K562 (cell line): ENCODE data around the gene PTOV1. TPM values are rescaled to one million over a fixed set of nuclear protein-coding genes. Genes with fewer than 3 reads are reported as not detected.

ENCODE experiments used
- ATAC-seq: fragments of 200-7000 bp; cut with Tn5 transposase; 3 replicates; pipeline ENCODE4 v1.9.1; 2020; ENCODE audit warnings: moderate library complexity
- BruUV-seq: library from RNA; stranded (reverse); fragments of 400-500 nt; replicated peaks from 2 replicates; lab custom pipeline; 2021; lab: Mats Ljungman, UMichigan
- CTCF ChIA-PET: fragments of 300-600 bp; formaldehyde crosslinking; extraction: SDS; loops from one replicate; lab custom pipeline; 2021; ENCODE audit warnings: low intra/inter-chr PET ratio; lab: Yijun Ruan, JAX
- POLR2A ChIA-PET: fragments of 300-600, 350-650 bp; sonication (Branson Sonifier 250); formaldehyde crosslinking; extraction: SDS; loops from one replicate; lab custom pipeline; 2021; ENCODE audit warnings: antibody characterized with exemption, inconsistent platforms; lab: Yijun Ruan, JAX
- DNase-seq, 4 experiments: peaks; one replicate each; pipeline versions ENCODE4 v3.0.0 to v3.0.0-alpha.2; 2011 to 2018; ENCODE audit warnings: low spot score in 3 of 4, mixed read lengths in 3 of 4; ENCODE audit errors: extremely low read depth in 1 of 4
- FAIRE-seq: peaks from 2 replicates; lab custom pipeline; 2011; peaks lifted over from hg19 to GRCh38; lab: Jason Lieb, UNC
- H2AFZ ChIP-seq: 2 replicates; pipeline ENCODE4 v1.6.0; 2011; ENCODE audit warnings: low read depth, low read length, control low read depth, inconsistent platforms
- H3K27ac ChIP-seq: fragments of 200-600 bp; 3 replicates; pipeline ENCODE4 v1.8.0; 2011; ENCODE audit warnings: low read depth, mild to moderate bottlenecking, control low read depth, inconsistent platforms, low read length, moderate library complexity, mixed read lengths; ENCODE audit errors: extremely low read depth
- H3K27me3 ChIP-seq, 2 experiments: fragments of 300-600 bp in 1 of 2; 2 replicates in 1 of 2; 3 replicates in 1 of 2; pipeline versions ENCODE4 v1.6.0 to v1.8.0; 2011; ENCODE audit warnings: inconsistent platforms in 2 of 2, low read length in 2 of 2, mild to moderate bottlenecking in 1 of 2, mixed read lengths in 1 of 2, moderate library complexity in 1 of 2; ENCODE audit not compliant: control insufficient read depth in 2 of 2, insufficient read depth in 2 of 2
- H3K36me3 ChIP-seq: fragments of 300-600 bp; 3 replicates; pipeline ENCODE4 v1.8.0; 2011; ENCODE audit warnings: mild to moderate bottlenecking, low read length, inconsistent platforms; ENCODE audit not compliant: control insufficient read depth, insufficient read depth
- H3K4me1 ChIP-seq, 2 experiments: fragments of 200-600 bp in 1 of 2; replicated peaks in 1 of 2; 2 replicates in 1 of 2; 3 replicates in 1 of 2; pipeline versions ENCODE4 v1.5.1 to v1.8.0; 2011; ENCODE audit warnings: inconsistent platforms in 2 of 2, low read length in 2 of 2, mild to moderate bottlenecking in 1 of 2, mixed read lengths in 1 of 2, moderate library complexity in 1 of 2; ENCODE audit not compliant: control insufficient read depth in 2 of 2, insufficient read depth in 2 of 2
- H3K4me2 ChIP-seq: 2 replicates; pipeline ENCODE4 v1.6.1; 2011; ENCODE audit warnings: low read length, control low read depth, inconsistent platforms, mixed read lengths; ENCODE audit not compliant: insufficient read depth
- H3K4me3 ChIP-seq: fragments of 200-600 bp; sonication (generic), shearing (Covaris generic); 2 replicates; pipeline ENCODE4 v1.5.1; 2016; ENCODE audit warnings: control low read depth, inconsistent platforms
- H3K79me2 ChIP-seq: fragments of 200-600 bp; 3 replicates; pipeline ENCODE4 v1.8.0; 2011; ENCODE audit warnings: low read length, inconsistent platforms; ENCODE audit not compliant: control insufficient read depth, insufficient read depth
- H3K9ac ChIP-seq, 2 experiments: 2 replicates each; pipeline versions ENCODE4 v1.6.0 to v1.6.1; 2011; ENCODE audit warnings: low read depth in 2 of 2, low read length in 2 of 2, control low read depth in 1 of 2, inconsistent platforms in 1 of 2, mild to moderate bottlenecking in 1 of 2, mixed read lengths in 1 of 2; ENCODE audit not compliant: insufficient read depth in 1 of 2
- H3K9me1 ChIP-seq: one replicate; pipeline ENCODE4 v1.6.0; 2011; ENCODE audit warnings: inconsistent platforms, mild to moderate bottlenecking, low read length, moderate library complexity; ENCODE audit not compliant: control insufficient read depth, insufficient read depth
- H3K9me3 ChIP-seq: replicated peaks from 2 replicates; pipeline ENCODE4 v1.5.1; 2011; ENCODE audit warnings: low read depth, low read length, inconsistent platforms; ENCODE audit not compliant: control insufficient read depth, insufficient read depth
- H4K20me1 ChIP-seq: replicated peaks from 2 replicates; pipeline ENCODE4 v1.6.1; 2011; ENCODE audit warnings: low read length, inconsistent platforms, mixed read lengths; ENCODE audit not compliant: control insufficient read depth, insufficient read depth
- E2F1 ChIP-seq: sonication (generic); formaldehyde crosslinking; IDR thresholded peaks from 2 replicates; pipeline ENCODE4 v1.8.1; 2023; ENCODE audit warnings: mild to moderate bottlenecking, missing genetic modification reagents, moderate library complexity
- HMGN3 ChIP-seq: IDR thresholded peaks from 2 replicates; pipeline ENCODE4 v1.6.1; 2011; ENCODE audit warnings: borderline replicate concordance, low read depth, mild to moderate bottlenecking, mixed read lengths, low read length; ENCODE audit not compliant: insufficient read length; ENCODE audit errors: extremely low read depth
- IRF9 ChIP-seq: fragments of 450-650 bp; IDR thresholded peaks from 2 replicates; pipeline ENCODE4 v1.6.1; 2016; ENCODE audit warnings: missing biosample characterization, missing genetic modification characterization
- POLR2G ChIP-seq: fragments of 200-400 bp; formaldehyde crosslinking; IDR thresholded peaks from 2 replicates; pipeline ENCODE4 v1.6.1; 2017; ENCODE audit warnings: low read depth, mild to moderate bottlenecking, antibody characterized with exemption, low read length, moderate library complexity
- RBFOX2 ChIP-seq: fragments of 200-400 bp; formaldehyde crosslinking; IDR thresholded peaks from 2 replicates; pipeline ENCODE4 v1.6.1; 2017; ENCODE audit warnings: low read depth, mild to moderate bottlenecking, low read length, moderate library complexity
- TAF15 ChIP-seq: fragments of 200-400 bp; formaldehyde crosslinking; IDR thresholded peaks from 2 replicates; pipeline ENCODE4 v1.6.1; 2017; ENCODE audit warnings: mild to moderate bottlenecking, low read depth, low read length, moderate library complexity
- ZFP30 ChIP-seq: fragments of 250-450 bp; sonication (Bioruptor Pico); IDR thresholded peaks from 2 replicates; pipeline ENCODE4 v1.8.0; 2022; ENCODE audit warnings: moderate library complexity, mild to moderate bottlenecking, inconsistent platforms, borderline replicate concordance
- WGBS: fragments of 100-300 bp; shearing (Covaris generic); methylation state at CpG from one replicate; pipeline ENCODE4 v1.1.6; 2016; ENCODE audit warnings: low coverage, mixed read lengths; ENCODE audit not compliant: insufficient coverage; ENCODE audit errors: missing lambda C conversion rate; 5-methylcytosine and 5-hydroxymethylcytosine counted together
- in situ Hi-C: fragments of 300-500 bp; cut with MboI; formaldehyde crosslinking; loops from 4 replicates; pipeline ENCODE4 v1.15.0; 2018; ENCODE audit warnings: inconsistent platforms, mixed read lengths
- intact Hi-C: fragments of 100-400 bp; cut with micrococcal nuclease; formaldehyde crosslinking; loops from 2 replicates; pipeline ENCODE4 v1.14.2; 2022
- polyA plus RNA-seq, 8 experiments: library from polyadenylated mRNA; depleted of rRNA in 4 of 8; stranded (reverse) in 5 of 8; unstranded in 3 of 8; fragments of >200 nt; fragmentation: Nextera tagmentation in 2 of 8; fragmentation: Illumina TruSeq in 1 of 8; extraction: Ambion mirVana in 2 of 8; extraction: Trizol in 1 of 8; gene quantifications; 2 replicates each; pipeline versions ENCODE4 v1.2.1 to v1.2.3, GENCODE V29; 2011 to 2014; ENCODE audit warnings: inconsistent platforms in 1 of 8, missing spikeins in 1 of 8
- total RNA-seq, 7 experiments: library from RNA; depleted of rRNA in 6 of 7; stranded (reverse); fragments of >200 nt in 6 of 7; fragmentation: Illumina TruSeq in 2 of 7; extraction: Trizol in 2 of 7; gene quantifications; 2 replicates each; pipeline versions ENCODE4 v1.2.1 to v1.2.3, GENCODE V29; 2011 to 2021; ENCODE audit warnings: low replicate concordance in 1 of 7

The PTOV1 gene
- total and polyA plus RNA-seq, 9 of the 15 experiments (the other 6 are each of a cell fraction or from before 2014, with no cell fraction given), result 4.9 to 169 (median 43.5) TPM

- POLR2A ChIA-PET, result interaction anchor here (0.6 to 1.7 kb wide), 6 partner anchors 8 to 507 kb away, joined by 3 to 9 read pairs (median 4); no protein-coding TSS in a partner anchor
- H3K36me3 ChIP-seq, result peaks cover 69% of the 10 kb centered on the region
- peaks cover 8% of the 10 kb centered on the region for H3K9me1 ChIP-seq
- whole genome bisulfite sequencing, result 95% methylated on average over 30 of the region's 39 CpGs
- intact Hi-C loops, result no loop called here
- in situ Hi-C loops, result no loop called here
- H3K4me2 ChIP-seq, result no peak overlapping the region
- DNase-seq (no peak), ATAC-seq (no peak), FAIRE-seq (no peak)
- peaks cover 44% of the 10 kb centered on the region for H3K79me2 ChIP-seq
- no peaks in the 10 kb centered on the region for H3K27me3 ChIP-seq
- H3K27ac ChIP-seq, result no peak overlapping the region
- H3K9me3 ChIP-seq, result no peaks in the 10 kb centered on the region
- H4K20me1 ChIP-seq, result peaks cover 27% of the 10 kb centered on the region
- H3K9ac ChIP-seq, result peak overlapping the region in 1 of 2 experiments; percentile 73; a peak in 1 of 4 replicates
- BruUV-seq, result no TSS peak
- H2AFZ ChIP-seq, result no peak overlapping the region
- peaks cover 17 to 77% of the 10 kb centered on the region in 2 experiments for H3K4me1 ChIP-seq
- no peak overlapping the region for H3K4me3 ChIP-seq
- CTCF ChIA-PET, result no interaction called here
- TF ChIP-seq ZFP30, result no peak
- no peak for TF ChIP-seq E2F1 (CRISPR knock-in tag)
- peak; percentile 37; the same call in 1 of the 2 replicates for TF ChIP-seq RBFOX2
- TF ChIP-seq POLR2G, result peak; percentile 65
- 0 out of 2 replicates have a peak, but pooled peaks have one; percentile 30 for TF ChIP-seq TAF15
- peak; percentile 4 for TF ChIP-seq HMGN3
- no peak for TF ChIP-seq IRF9 (tag)
- TF ChIP-seq, all 486 proteins: peak for 4
These were observed 3.7 kb downstream of the PTOV1 start for GRCh38 chr19:49854378-49855263.
